ENCODE data around the gene LRTM1.

The LRTM1 gene

DNA sequence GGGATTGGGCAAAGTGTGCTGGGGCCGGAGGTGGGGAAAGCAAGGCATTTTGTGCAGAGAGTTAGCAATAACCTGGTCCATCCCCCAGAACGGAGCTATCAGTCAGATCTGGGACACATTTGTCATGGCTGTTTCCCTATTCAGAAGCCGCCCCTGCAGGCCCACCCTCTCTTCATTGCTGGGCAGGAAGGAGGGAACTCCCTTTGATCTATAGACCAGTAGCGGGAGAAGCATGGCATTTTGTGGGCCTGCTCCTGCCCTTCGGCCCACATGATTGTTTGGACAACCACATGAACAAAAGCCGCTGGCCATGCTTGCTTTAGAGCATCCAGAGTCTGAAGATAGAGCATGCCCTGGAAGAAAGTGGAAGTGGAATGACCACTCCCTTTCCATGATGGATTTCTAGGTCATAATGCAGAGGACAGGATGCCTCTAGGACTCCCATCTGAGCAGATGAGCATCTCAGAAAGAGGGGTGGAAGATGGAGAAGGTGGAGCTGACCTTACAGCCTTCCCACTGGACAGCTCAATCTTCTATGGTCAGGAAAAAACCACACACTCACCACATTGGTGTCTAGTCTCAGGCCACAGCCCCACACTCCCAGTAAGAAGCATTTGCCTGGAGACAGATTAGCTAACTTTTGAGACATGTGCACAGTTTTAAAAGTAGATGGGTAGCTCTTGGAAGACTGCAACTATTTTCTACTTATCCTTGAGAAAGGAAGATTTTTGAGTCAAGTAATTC lies 11.9 kb upstream of the LRTM1 start:
- no peak for DNase-seq

DNA sequence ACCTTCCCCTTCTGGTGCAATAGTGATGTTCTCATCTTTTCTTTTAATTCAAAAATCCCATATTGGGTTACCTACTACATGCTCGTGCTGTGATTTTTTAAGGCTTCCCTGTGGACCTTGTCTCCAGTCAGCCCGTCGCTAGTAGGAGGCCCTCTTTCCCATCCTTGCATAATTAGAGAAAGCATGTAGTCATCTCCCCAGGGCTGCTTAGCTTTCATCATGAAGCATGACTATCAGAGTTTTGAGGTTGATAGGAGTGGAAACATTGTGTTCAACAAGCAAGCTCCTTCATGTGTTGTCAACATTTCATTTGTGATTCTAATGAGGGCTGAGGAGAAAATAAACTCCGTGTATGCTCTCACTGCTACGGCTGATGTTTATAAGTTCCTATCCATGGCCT lies 8.7 kb upstream of the LRTM1 start:
- DNase-seq, result no peak

DNA sequence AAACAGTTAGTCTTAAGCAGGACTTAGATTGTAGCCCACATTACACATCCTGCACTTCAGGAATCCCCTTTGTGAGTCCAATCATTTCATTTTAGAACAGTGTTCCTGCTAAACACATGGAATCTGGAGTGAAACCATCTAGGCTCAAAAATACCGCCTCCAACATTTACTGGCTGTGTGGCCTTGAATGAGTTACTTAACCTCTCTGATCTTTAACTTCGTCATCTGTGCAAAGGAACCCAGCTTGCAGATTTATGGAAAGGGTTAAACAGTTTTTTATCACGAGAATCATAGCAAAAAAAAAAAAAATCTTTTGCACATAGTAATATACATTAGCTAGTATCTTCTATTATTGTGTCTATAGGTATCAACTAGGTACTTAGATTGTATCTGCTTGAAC lies 8.0 kb upstream of the LRTM1 start:
- DNase-seq, result no peak

DNA sequence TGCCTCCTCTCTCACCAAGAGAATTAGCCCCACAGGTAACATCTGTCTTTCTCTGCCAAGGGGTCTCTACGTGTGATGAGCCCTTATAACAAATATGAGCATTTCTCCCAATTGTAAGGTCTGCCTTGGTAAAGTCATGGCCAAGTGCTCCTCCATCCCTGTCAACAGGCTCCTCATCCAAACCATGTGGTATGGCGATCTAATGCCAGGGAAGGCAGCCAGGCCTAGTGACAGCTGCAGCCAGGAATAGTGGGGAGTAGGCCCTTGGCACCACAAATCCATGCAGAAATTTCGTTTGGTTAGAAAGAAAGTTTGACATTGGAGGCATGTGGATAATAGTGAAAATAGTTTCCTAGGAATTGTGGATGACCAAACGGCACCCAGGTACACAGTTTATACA lies 4.7 kb upstream of the LRTM1 start:
- DNase-seq, result no peak

DNA sequence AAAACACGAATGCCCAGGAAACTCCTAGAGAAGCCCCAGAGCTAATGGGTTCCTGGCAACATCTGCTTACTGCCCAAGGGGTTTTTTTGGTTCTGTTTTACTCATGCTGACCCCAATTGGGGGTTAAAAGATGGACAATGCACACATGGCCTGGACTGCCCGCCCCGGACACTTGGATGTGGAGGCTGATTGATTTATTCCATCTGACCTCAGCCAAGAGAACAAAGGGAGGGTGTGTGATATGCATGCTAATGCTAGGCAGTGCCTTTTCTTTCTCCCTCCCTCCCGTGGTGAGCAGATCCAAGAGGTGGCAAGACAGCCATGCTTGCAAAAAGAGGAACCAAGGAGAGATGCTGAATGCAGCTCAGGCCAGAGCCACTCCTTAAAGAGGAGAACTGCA lies 3.3 kb upstream of the LRTM1 start:
- no peak for DNase-seq

DNA sequence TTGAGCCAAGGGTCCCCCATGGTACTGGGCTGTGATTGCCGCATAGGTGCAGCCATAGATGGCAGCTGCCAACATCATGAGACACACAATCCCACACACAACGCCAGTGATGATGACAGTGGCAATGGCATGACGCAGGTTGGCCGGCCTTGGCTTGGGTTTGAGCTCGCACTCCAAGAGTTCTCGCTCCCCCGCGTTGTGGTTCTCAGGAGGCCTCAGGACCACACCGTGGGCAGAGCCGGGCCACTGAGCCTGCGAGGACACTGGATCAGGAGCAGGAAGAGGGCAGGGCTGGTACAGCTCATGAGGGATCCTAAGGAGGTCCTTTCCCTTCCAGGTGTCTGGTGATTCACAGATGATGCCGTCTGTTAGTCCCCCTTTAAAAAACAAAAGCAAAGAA lies 9.3 kb downstream of the LRTM1 start:
- DNase-seq, result no peak

DNA sequence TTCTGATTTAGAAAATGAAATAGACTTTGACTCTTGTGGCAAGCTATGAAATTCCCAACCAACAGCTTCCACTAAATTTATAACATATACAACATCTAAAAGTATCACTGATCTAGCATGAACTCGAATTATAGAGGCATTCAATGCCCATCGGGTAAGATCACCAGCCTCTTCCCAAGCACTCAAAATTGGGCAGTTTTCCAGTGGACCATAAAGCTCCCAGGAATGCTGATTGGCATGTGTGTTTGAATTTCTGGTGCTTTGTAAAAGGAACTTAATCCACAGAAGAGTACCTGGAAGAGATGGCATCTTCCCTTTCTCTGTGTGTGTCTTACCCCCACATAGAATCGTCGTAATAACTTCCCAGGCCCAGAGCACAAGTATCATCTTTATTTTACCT lies 10.0 kb downstream of the LRTM1 start:
- no peak for DNase-seq

DNA sequence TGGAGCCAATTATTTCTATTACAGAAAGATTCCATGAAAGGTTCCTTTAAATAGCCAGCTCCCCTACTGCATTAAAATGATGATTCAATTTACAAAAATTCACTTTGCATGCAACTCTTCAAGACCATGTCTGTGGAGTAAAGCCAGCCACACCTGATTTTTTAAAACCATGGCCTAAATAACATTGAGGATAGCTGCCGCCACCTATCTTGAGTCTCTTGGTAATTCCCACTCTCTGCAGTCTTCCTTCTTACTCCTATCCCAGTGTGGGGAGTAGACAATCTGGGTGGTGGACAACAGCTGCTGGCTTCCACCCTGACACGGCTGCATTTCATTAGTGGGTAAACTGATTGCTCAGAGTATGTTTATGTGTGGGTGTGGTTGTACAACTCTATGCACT lies 10.7 kb downstream of the LRTM1 start:
- DNase-seq, result no peak

DNA sequence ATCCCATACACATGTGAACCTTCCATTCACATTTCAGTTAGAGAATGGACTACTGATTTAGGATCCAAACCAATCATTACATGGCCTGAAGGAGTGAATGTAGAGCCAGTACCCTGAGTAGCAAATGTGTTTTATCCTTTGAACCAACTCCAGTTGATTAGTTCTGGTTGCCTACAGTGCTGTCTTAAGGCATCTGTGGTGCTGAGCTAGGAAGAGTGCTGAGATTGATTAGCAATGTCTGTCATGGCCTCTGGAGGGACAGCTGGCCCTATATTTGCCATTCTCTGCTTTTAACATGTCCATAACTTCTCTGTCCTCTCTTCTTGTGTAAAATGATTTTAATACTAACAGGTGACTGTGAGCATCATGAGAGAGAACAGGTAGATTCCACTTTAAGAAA lies 11.1 kb downstream of the LRTM1 start:
- DNase-seq, result no peak

DNA sequence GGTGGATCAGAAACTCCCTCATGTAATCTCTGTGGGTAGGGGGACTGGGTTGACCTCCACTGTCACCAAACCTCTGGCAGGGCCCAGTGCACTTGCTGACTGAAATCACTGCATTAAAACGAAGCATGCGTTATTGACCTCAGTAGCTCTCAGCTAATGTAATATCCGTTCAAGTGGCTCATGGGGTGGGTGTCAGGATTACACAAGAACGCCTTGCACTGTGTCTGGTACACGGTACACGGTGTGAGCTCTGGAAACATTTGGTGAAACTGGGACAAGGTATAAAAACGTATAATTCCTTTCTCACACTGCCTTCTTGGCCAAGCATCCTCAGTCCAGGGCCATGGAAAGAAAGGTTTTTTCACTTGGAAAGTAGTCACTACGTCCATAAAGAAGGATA lies 11.9 kb downstream of the LRTM1 start:
- DNase-seq, result no peak

DNA sequence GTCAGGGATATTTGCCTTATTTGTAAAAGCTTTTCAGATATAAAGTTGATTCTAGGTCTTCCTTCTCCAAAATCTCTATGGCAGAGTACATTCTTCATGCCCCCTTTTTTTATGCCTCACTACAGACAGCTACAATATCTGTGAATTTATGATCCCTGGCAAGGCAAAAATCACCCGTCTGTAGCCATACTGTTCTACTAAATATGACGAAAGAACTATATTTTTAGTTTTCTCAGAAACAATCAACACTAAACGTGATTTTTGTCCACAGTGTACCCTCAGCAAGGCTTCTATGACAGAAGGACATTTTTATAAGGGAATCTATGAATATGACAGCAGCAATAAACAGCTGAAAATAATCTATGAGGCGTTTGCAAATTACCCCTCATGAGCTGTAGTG lies 12.7 kb downstream of the LRTM1 start:
- no peak for DNase-seq

DNA sequence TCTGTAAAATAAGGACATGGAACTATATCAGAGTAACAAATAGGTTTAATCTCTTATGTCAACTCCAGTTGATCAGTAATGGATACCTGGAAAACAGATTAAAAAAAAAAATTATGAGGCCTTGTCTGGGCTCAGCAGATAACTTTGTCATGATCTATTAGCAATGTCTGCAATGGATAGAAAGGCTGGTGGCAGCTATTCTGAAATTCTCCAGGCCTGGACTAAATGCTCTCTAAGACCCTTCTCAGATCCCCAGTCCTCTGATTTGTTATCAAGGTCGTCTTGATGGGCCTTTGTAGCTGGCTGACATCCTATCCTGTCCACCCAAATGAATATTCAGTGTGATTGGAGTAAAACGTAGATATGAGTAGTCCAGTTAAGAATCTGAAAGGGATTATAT lies 13.7 kb downstream of the LRTM1 start:
- no peak for DNase-seq

DNA sequence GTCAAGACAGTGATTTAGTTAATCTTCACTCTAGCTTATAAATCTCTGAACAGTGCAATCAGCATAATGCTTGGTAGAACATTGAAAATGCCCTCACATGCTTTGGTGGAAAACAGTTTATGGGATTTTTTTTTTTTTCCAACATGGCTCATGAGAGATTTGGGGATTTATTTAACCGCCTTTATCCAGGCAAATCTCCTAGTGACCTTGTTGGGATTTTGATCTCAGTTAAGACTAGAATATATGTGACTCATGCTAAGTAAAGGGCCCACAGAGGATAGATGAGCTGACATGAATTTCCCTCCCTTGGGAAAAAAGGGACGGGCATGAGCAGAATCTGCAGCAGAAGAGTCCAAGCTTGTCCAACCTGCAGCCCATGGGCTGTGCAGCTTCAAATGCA lies 18.7 kb downstream of the LRTM1 start:
- DNase-seq, result no peak

DNA sequence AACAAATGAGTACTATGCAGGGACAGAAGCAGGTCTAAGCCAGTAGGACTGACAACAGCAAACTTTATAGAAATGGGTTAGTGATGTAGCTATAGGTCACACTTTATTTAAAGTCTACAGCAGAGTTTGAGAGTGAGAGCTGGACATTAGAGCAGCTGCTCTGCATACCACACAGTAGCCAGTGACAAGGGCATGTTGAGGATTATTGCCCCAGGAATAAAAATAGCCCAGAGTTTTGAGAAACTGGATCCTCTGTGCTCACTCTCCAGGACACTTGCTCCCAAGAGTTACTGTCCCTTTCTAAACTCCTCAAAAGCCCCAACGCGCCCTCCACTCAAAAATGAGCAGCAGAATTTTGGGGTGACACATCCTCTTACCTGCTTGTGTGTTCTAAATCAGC lies 21.1 kb downstream of the LRTM1 start:
- no peak for DNase-seq

DNA sequence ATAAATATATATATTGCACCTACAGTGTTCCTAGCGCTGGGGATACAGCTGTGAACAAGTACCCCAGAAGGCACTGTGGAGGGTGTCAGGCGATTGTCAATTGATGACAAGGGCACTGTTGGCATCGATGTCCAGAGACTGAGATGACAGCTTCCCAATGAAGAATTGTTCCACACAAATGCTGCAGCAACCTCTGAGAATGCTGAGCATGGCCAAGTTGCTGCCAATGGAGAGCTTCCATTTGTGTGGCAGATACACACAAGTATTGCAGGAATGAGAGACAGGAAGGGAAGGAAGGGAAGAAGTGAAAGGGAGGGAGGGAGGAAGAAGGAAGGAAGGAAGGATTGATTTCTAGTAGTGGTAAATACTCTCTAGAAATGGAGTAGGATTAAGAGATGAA lies 21.9 kb downstream of the LRTM1 start:
- DNase-seq, result no peak

DNA sequence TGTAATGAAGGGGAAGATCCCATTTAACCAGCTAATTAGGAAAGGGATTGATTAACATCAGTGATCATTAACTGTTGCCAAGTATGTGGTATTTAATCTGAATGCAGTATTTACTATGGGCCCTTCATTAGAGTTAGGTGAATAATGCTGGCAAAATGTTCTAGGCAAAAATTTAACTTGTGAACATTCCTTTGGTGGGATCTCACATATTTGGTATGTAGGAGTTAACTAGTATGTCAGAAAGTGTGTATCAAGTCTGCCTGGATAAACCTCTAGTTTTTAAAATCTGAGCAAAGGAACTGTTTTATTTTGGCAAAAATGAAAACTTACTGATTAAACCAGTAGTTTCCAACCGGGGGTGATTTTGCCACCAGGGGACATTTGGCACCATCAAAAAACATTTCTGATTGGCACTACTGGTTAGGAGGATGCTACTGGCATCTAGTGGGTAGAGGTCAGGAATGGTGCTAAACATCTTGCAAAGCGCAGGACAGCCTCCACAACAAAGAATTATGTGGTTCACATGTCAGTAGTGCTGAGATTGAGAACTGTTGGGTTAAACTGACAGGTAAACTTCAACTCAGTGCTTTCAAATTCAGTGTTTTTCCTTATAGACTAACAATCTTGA lies 22.5 kb downstream of the LRTM1 start:
- DNase-seq, result no peak

DNA sequence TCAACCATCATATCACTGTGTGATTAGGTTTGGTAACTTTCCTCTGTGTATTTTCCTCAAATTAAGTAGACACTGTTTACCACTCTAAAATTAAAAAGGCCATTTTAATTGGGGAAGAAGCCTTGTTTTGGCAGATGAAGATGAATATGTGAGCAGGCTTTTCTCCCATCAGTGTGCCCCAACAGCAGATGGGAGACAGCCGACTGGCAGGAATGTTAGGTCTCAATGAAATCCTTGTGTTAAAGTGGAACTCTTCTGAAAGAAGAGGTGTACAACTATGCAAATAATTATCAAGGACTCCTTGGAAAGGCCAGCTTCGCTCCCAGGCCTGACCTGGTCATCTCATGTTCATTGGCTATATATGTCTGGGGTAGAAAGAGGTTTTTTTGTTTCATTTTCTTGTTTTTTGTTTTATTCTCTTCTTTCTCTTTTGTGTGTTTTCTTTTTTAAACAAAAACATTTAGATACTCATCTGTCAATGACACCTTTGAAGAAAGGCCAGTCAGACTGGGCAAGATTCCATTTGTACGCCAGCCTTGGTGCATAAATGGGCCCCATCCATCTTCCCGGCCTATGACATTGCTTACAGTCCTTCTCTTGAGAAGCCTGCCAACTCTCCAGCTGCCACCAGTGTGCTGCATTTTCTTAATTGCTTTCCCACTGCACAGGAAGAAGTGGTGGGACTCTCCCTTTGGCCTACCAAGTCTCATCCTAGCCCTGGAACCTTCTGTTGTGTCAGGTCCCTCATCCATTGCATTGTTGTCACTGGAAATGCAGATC lies 25.8 kb downstream of the LRTM1 start:
- no peak for DNase-seq

DNA sequence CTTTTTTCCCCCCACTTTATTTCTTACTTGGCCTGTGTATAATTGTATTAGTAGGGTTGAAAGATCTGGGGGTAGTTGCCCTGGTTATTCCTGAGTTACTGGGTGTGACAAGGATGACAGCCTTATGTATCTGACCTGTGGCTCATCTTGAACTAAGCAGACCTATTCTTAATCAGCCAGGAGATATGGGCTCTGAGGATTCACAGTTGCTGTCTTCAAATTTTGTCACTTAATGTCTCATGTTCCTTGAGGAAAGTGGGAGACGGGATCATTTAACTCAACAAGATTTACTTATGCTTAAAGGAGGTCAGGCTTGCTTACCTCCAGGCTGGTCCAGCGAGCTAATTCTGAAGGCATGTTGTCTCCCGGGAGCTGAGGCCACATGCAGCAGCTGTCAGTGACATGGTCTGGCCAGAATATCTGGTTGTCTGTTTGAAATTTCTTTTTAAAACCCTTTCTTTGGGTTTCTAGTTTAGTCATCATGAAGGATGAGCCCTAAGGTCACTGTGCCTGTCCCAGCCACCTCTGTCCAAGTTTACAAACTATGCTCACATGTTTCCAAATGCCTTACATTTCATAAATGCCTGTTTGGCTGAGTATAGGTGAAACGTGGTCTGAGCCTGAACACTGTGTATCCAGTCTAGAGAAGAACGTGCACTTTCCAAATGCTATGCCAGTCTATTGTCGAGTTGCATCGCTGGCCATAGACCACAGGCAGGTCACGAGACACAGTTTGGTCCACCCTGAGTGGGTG lies 26.8 kb downstream of the LRTM1 start:
- DNase-seq, result no peak

DNA sequence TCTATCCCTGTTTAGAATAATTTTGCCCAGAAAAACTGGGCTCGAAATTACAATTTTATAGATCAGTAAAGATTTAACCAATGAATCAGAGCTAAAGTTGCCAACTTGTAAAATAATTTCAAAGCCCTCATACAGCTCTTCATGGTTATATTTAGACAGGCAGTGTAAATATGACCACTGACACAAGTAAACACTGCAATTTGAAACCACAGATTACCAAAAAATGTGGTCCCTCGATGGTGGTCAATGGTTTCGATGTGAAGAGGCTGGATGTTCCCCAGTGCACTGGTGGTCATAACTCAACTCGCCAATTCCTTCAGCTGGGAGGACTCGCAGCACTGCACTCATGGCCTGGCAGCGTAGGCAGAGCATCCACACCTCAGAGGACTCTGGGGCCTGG lies 28.6 kb downstream of the LRTM1 start:
- no peak for DNase-seq

DNA sequence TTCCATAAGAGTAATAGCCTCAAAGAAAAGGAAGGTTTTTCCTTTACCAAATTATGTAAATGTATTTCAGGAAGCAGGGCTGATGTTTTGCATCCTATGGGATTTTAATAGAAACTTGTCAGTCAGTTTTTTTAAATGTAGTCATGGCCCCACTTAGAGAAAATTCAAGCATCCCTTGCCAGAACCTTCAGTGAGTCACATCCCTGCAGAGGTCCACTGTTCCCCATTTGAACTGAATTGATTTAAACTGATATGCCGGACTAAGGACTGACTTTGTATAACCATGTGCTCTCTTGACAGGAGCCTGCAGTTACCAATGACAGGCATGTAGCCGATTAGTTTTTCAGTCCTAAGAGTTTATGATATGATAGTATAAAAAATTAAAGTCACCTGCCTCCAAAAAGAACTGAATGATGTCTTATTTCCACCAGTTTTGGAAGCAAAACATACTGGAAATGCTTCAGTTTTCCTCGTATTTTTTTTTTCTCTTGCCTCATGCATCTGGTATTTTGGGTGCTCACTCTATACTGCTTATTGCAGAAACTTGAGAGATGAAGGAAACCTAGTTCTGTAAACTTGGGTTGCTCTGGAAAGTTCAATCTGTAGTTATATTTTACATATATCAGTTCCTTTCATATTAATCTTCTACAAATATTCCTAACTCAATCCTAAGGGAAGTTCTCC lies 30.7 kb downstream of the LRTM1 start:
- no peak for DNase-seq

DNA sequence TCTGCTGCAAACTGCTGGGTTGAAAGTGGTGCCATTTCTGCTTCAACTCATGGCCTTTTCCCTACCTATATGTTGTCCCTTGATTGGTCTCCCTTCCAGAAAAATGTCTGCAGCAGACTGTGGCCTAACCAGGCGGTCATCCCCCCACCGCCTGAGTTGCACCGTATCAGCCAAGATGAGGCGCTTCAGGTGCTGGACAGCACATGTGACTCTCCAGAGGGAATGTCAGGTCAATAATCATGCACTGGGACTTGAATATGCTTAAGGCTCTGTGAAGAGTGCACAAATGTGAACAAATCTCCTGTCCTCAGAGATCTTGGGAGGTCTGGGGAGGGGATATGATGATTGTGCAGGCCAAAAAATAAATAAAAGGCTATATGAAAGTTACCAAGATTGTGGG lies 32.2 kb downstream of the LRTM1 start:
- no peak for DNase-seq

DNA sequence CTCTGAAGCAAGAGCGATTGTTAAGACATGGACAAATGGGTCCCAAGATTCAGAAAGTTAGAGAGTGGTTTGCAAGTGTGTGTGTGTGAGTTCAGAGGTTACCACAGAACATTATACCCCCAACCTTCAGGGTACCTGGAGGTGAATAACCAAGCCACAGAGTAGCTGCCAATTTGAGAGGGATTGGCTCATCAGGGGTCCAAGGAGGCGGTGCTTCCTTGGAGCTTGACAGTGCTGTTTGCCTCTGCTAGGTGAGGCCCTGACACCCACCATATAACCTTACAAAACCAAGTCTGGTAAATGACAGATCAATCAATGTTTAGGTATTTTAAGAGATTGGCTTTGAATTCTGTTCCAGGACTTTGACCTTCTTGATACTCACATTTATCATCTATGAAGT lies 35.7 kb downstream of the LRTM1 start:
- DNase-seq, result no peak

DNA sequence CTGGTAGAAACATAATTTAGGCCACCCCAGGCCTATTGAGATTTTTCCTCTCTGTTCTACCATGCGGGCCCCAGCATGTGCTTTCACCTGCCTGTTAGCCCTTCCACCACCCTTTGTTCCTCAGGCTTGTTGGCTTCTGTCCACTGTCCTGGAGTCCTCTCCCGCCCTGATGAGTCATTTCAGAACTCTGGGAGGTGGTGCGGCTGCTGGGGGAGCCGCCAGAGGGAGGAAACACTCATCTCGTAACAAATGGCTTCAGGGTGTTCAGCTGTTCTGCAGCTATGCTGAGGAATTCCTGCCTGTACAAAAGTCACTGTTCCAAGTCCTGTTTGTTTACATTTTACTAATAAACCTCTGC lies 36.3 kb downstream of the LRTM1 start:
- no peak for DNase-seq

Measured in bone marrow (tissue), 2 donors.